B cell (primary cell): ENCODE measurements around the gene EIF2AK2. TPM values are rescaled to one million over a fixed set of nuclear protein-coding genes. Genes with fewer than 3 reads are reported as not detected.

ENCODE experiments used
- ATAC-seq: fragments of 200-7000 bp; cut with Tn5 transposase; one replicate; pipeline ENCODE4 v1.10.0; 2021; ENCODE audit warnings: low read depth, mild to moderate bottlenecking, moderate number of reproducible peaks, moderate library complexity
- CTCF ChIA-PET: fragments of 350-600 bp; sonication (Branson Sonifier 250); formaldehyde crosslinking; loops from one replicate; lab custom pipeline; 2021; ENCODE audit warnings: antibody characterized with exemption, inconsistent platforms; lab: Charles Lee
- POLR2A ChIA-PET: fragments of 350-600 bp; sonication (Branson Sonifier 250); formaldehyde crosslinking; loops from one replicate; lab custom pipeline; 2021; ENCODE audit warnings: antibody characterized with exemption; lab: Charles Lee
- DNase-seq: peaks from one replicate; pipeline ENCODE4 v3.0.0; 2013
- H2AFZ ChIP-seq: 2 replicates; pipeline ENCODE4 v1.6.1; 2012; ENCODE audit warnings: mild to moderate bottlenecking, low read depth, low read length; ENCODE audit not compliant: insufficient read depth, poor library complexity, severe bottlenecking
- H3K27ac ChIP-seq, 2 donors: 1 replicate in 1 of 2; 2 replicates in 1 of 2; pipeline ENCODE4 v1.5.1; 2012 to 2013; ENCODE audit warnings: low read length in 2 of 2, mild to moderate bottlenecking in 2 of 2, moderate library complexity in 1 of 2
- H3K27me3 ChIP-seq, 4 experiments: fragments of 200-600 bp in 1 of 4; sonication (generic) in 1 of 4; replicated peaks in 1 of 4; 1 replicate in 2 of 4; 2 replicates in 2 of 4; pipeline versions ENCODE4 v1.6.1 to v1.7.0; 2013 to 2016; ENCODE audit warnings: low read length in 3 of 4, mild to moderate bottlenecking in 2 of 4, mixed read lengths in 1 of 4, moderate library complexity in 1 of 4; ENCODE audit not compliant: insufficient read depth in 4 of 4, control insufficient read depth in 3 of 4; ENCODE audit errors: control extremely low read depth in 1 of 4
- H3K36me3 ChIP-seq, 2 experiments: replicated peaks in 1 of 2; 1 replicate in 1 of 2; 2 replicates in 1 of 2; pipeline versions ENCODE4 v1.6.1 to v1.7.1; 2013; ENCODE audit warnings: low read length in 1 of 2; ENCODE audit not compliant: insufficient read depth in 2 of 2, control insufficient read depth in 1 of 2; ENCODE audit errors: control extremely low read depth in 1 of 2, extremely low read depth in 1 of 2
- H3K4me1 ChIP-seq, 2 donors: fragments of 200-600 bp in 1 of 2; sonication (generic) in 1 of 2; 1 replicate in 1 of 2; 2 replicates in 1 of 2; pipeline versions ENCODE4 v1.5.1 to v1.6.1; 2013 to 2017; ENCODE audit warnings: low read length in 2 of 2; ENCODE audit not compliant: control insufficient read depth in 2 of 2, insufficient read depth in 2 of 2
- H3K4me2 ChIP-seq: replicated peaks from 2 replicates; pipeline ENCODE3; 2012; ENCODE audit warnings: mild to moderate bottlenecking, low read depth, low read length; ENCODE audit not compliant: poor library complexity, severe bottlenecking
- H3K4me3 ChIP-seq, 5 experiments: fragments of 200-600 bp in 1 of 5; sonication (generic) in 1 of 5; 1 replicate in 3 of 5; 2 replicates in 2 of 5; pipeline versions ENCODE4 v1.5.1 to v1.7.0; 2011 to 2016; ENCODE audit warnings: low read length in 4 of 5, mild to moderate bottlenecking in 4 of 5, low read depth in 2 of 5, control low read depth in 1 of 5, moderate library complexity in 1 of 5; ENCODE audit not compliant: insufficient read depth in 1 of 5; ENCODE audit errors: control extremely low read depth in 1 of 5, extremely low read depth in 1 of 5
- H3K79me2 ChIP-seq: fragments of 200-600 bp; sonication (generic); one replicate; pipeline ENCODE4 v1.6.0; 2016; ENCODE audit warnings: low read length; ENCODE audit not compliant: control insufficient read depth, insufficient read depth
- H3K9ac ChIP-seq: fragments of 200-600 bp; sonication (generic); 2 replicates; pipeline ENCODE4 v1.6.1; 2017; ENCODE audit warnings: mild to moderate bottlenecking, low read length, moderate library complexity
- H3K9me3 ChIP-seq, 3 donors: one replicate each; pipeline versions ENCODE4 v1.6.1 to v1.7.1; 2013; ENCODE audit warnings: low read length in 2 of 3; ENCODE audit not compliant: control insufficient read depth in 2 of 3, insufficient read depth in 1 of 3; ENCODE audit errors: control extremely low read depth in 1 of 3
- H4K20me1 ChIP-seq: 2 replicates; pipeline ENCODE4 v1.6.0; 2012; ENCODE audit warnings: mild to moderate bottlenecking, low read length; ENCODE audit not compliant: insufficient read depth, control insufficient read depth, poor library complexity, severe bottlenecking
- H3K27ac Mint-ChIP-seq: one replicate; pipeline ENCODE4 v1.8.0; 2021; ENCODE audit warnings: mixed read lengths
- H3K27me3 Mint-ChIP-seq: one replicate; pipeline ENCODE4 v1.8.0; 2021; ENCODE audit warnings: mixed read lengths
- H3K4me1 Mint-ChIP-seq: one replicate; pipeline ENCODE4 v1.8.0; 2021; ENCODE audit warnings: mixed read lengths
- H3K4me3 Mint-ChIP-seq: one replicate; pipeline ENCODE4 v1.8.0; 2021; ENCODE audit warnings: mixed read lengths
- H3K9me3 Mint-ChIP-seq: one replicate; pipeline ENCODE4 v1.8.0; 2022; ENCODE audit warnings: mixed read lengths; ENCODE audit not compliant: insufficient read depth
- EZH2 ChIP-seq: IDR thresholded peaks from 2 replicates; pipeline ENCODE4 v1.6.1; 2012; ENCODE audit warnings: borderline replicate concordance, low read depth, mild to moderate bottlenecking, moderate library complexity, low read length; ENCODE audit not compliant: insufficient read depth, poor library complexity, severe bottlenecking
- WGBS: methylation state at CpG from one replicate; pipeline ENCODE4 v1.1.5; 2013; ENCODE audit warnings: missing lambda C conversion rate; ENCODE audit not compliant: insufficient coverage; 5-methylcytosine and 5-hydroxymethylcytosine counted together
- intact Hi-C: fragments of 100-400 bp; cut with micrococcal nuclease; formaldehyde crosslinking; loops from one replicate; pipeline ENCODE4 v1.10.0; 2022
- polyA plus RNA-seq: library from polyadenylated mRNA; depleted of rRNA; stranded (reverse); fragments of >200 nt; gene quantifications from 2 replicates; pipeline ENCODE4 v1.2.3, GENCODE V29; 2012
- total RNA-seq, 2 donors: library from RNA; stranded (reverse); fragments of 120-200 nt in 1 of 2; gene quantifications; 1 replicate in 1 of 2; 2 replicates in 1 of 2; pipeline versions ENCODE4 v1.2.3 to v1.2.4, GENCODE V29; 2013 to 2022
- TF ChIP-seq, protein P1 (sequence below): fragments of 200-600 bp; IDR thresholded peaks from one replicate; pipeline ENCODE4 v1.8.0; 2022; ENCODE audit warnings: antibody characterized with exemption, mild to moderate bottlenecking

The EIF2AK2 gene
- total and polyA plus RNA-seq, 2 donors (not counting 1 experiment from before 2014, with no cell fraction given): 6.5 to 36.9 TPM

DNA sequence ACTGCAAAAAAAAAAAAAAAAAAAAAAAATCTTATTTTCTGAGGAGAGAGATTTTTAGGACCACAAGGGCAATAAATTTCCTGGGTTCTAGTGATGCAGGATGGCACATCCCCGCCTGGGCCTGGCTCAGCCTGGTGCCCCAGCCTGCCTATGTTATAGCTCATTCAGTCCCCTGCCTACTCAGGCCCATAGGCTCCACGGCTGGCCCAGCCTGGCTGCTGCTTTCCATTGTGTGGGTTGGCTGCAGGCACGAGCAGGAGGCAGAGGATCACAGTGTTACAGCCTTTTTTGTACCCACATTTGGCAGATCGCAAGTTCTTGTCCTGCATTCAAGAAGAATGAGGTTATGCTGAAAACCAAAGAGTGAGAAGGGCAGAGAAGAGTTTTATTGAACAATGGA lies 34.5 kb upstream of the EIF2AK2 start:
- Mint-ChIP-seq H3K27me3 (peaks cover 4% of the 10 kb centered on the region), H3K4me1 (peaks cover 2% of the 10 kb centered on the region), H3K27ac (no peak overlapping the region), H3K9me3 (no peaks in the 10 kb centered on the region), H3K4me3 (no peak overlapping the region)
- 84% methylated on average over 3 of the region's 4 CpGs for WGBS
- DNase-seq (no peak), ATAC-seq (no peak)
- Histone ChIP-seq H2AFZ (no peak overlapping the region), H3K36me3 (no peaks in the 10 kb centered on the region), H3K27ac (no peak overlapping the region), H3K9me3 (peaks cover 0 to 5% (median 0%) of the 10 kb centered on the region in 3 donors), H3K27me3 (no peaks in the 10 kb centered on the region), H3K4me1 (peaks cover 0 to 7% of the 10 kb centered on the region in 2 donors), H3K4me3 (no peak overlapping the region), H3K79me2 (no peaks in the 10 kb centered on the region), H4K20me1 (no peaks in the 10 kb centered on the region), H3K9ac (no peak overlapping the region), H3K4me2 (no peak overlapping the region)
- TF ChIP-seq, protein P1, sequence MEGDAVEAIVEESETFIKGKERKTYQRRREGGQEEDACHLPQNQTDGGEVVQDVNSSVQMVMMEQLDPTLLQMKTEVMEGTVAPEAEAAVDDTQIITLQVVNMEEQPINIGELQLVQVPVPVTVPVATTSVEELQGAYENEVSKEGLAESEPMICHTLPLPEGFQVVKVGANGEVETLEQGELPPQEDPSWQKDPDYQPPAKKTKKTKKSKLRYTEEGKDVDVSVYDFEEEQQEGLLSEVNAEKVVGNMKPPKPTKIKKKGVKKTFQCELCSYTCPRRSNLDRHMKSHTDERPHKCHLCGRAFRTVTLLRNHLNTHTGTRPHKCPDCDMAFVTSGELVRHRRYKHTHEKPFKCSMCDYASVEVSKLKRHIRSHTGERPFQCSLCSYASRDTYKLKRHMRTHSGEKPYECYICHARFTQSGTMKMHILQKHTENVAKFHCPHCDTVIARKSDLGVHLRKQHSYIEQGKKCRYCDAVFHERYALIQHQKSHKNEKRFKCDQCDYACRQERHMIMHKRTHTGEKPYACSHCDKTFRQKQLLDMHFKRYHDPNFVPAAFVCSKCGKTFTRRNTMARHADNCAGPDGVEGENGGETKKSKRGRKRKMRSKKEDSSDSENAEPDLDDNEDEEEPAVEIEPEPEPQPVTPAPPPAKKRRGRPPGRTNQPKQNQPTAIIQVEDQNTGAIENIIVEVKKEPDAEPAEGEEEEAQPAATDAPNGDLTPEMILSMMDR: no peak
- no peak for TF ChIP-seq EZH2
- POLR2A ChIA-PET: interaction anchor here (0.7 kb wide), 1 partner anchor 28 kb away, joined by 9 read pairs; no protein-coding TSS in a partner anchor
- CTCF ChIA-PET: no interaction called here
- intact Hi-C loops: no loop called here

DNA sequence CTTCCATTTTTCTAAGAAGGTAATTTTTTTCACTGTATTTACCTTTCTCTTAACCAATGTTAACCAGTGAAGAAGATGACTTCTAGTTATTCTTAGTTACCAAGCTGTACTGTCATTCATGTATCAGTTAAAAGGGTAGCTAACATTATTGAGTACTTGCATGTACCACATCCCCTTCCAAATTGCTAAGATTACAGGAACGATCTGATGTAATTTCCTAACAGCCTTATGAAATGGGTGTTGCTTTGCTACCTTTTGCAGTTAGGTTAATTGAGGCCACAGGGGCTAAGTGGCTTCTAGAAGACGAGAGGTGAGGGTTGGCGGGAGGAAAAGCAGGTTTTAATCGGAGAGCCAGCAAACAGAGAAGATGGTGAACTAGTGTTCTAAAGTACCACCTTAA lies 33.5 kb upstream of the EIF2AK2 start:
- TF ChIP-seq, protein P1: no peak
- no peak for TF ChIP-seq EZH2
- Mint-ChIP-seq H3K27me3 (peaks cover 9% of the 10 kb centered on the region), H3K4me1 (no peaks in the 10 kb centered on the region), H3K9me3 (no peaks in the 10 kb centered on the region), H3K4me3 (no peak overlapping the region), H3K27ac (no peak overlapping the region)
- H3K27me3 ChIP-seq: peaks cover 0 to 2% (median 0%) of the 10 kb centered on the region in 4 experiments
- H2AFZ ChIP-seq: no peak overlapping the region
- no peak overlapping the region for H3K9ac ChIP-seq
- ChIA-PET POLR2A (no interaction called here), CTCF (interaction anchor here (1.2 kb wide), 1 partner anchor 21 kb away, joined by 4 read pairs; no protein-coding TSS in a partner anchor)
- H3K4me2 ChIP-seq: no peak overlapping the region
- ATAC-seq (no peak), DNase-seq (no peak)
- intact Hi-C loops: no loop called here
- H3K36me3 ChIP-seq: no peaks in the 10 kb centered on the region
- WGBS: 100% methylated on average over 3 of the region's 4 CpGs
- H3K27ac ChIP-seq: no peak overlapping the region
- no peaks in the 10 kb centered on the region for H3K9me3 ChIP-seq
- no peak overlapping the region for H3K4me3 ChIP-seq
- H3K79me2 ChIP-seq: no peaks in the 10 kb centered on the region
- H3K4me1 ChIP-seq: no peaks in the 10 kb centered on the region
- no peaks in the 10 kb centered on the region for H4K20me1 ChIP-seq
